Stimulated activated CD8-positive, alpha-beta memory T cell treated with anti-CD3 and anti-CD28 coated beads, Interleukin-4, amount 100 ng/mL, for 24 hours (primary cell): Measurements from ENCODE around the gene QDPR.
"Not testable (repeated sequence)": the region's sequence is repeated elsewhere in the genome, so short reads cannot be mapped to it uniquely, and the experiment has no call there.

Experiments
- DNase-seq: peaks from one replicate; pipeline ENCODE4 v3.0.0-alpha.2; 2020; ENCODE audit warnings: low read depth

Gene QDPR

GRCh38 chr4:17490575-17491059 lies 21.3 kb downstream of the QDPR start:
- no peak for DNase-seq

DNA sequence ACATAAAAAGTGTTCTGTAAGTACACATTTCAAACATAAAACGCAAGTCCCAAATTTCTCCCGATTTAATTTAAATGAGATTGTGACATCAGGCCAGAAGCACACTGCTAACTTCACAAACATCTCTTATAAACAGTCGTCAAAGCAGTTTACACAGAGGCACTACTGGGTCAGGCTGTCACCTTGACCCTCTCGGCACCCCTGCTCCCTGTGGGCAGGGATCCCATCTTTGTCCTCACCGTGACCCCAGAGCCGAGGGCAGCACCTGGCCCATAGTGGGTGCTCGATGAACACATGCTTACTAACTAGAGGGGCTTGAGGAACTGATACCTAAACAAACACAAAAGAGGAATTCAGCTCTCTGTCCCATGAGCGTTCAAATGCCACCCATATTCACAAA lies 22.2 kb downstream of the QDPR start:
- DNase-seq = no peak

- DNase-seq = no peak
These were observed 22.8 kb downstream of the QDPR start for GRCh38 chr4:17489123-17489522.

- DNase-seq = no peak
These were observed 29.2 kb downstream of the QDPR start for GRCh38 chr4:17482716-17483115.

- DNase-seq = no peak
These were observed 30.9 kb downstream of the QDPR start for GRCh38 chr4:17480955-17481354.

DNA sequence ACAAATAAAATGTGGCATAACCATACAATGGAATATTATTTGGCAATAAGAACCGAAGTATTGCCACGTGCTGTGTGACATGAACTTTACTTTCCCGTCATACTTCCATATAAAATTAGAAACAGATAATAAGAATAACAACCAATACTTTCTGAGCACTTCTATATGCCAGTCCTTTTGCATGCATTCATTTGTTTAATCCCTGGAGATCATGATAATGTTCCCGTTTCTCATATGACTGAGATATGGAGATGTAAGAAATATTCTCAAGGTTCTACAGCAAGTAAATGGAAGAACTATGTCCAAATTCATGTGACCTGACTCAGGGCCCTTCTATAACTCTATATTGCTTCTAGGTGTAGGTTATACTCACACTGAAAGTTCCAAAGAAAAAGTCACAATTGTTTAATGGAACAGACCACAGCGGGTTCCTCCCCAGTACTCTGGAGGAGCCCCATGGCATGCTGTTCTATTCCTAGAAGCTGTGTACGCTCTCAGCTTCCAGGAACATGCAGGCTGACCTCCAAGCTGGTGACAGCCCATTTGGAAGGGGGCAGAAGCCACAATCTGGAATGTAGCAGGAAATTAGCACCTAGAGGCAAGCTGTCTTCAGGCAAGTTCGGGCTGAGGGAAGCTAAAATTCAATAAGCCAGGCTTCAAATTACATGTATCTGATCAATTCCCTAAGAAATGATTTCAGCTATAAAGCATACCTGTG lies 31.5 kb downstream of the QDPR start:
- DNase-seq = no peak

GRCh38 chr4:17477774-17478472 lies 34.0 kb downstream of the QDPR start:
- no peak for DNase-seq

GRCh38 chr4:17476853-17477252 lies 35.0 kb downstream of the QDPR start:
- no peak for DNase-seq

DNA sequence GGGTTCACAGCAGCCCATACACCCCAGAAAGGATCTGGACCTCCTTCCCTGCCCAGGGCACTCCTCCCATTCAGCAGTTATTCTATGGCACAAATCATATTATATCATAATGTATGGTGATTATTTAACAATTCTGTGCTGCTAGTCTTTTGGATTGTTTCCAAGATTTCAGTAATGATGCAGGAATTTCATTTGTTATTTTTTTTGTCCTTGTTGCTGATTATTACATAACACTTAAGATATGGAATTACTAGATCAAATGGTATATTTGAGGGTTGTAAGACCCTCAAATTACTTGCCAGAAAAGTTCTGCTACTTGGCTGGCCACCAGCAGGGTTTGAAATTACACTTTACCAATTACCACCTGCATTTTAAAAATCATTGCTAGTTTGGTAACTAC lies 36.4 kb downstream of the QDPR start:
- no peak for DNase-seq

- no peak for DNase-seq
These were observed 41.8 kb downstream of the QDPR start for GRCh38 chr4:17469931-17470674.

DNA sequence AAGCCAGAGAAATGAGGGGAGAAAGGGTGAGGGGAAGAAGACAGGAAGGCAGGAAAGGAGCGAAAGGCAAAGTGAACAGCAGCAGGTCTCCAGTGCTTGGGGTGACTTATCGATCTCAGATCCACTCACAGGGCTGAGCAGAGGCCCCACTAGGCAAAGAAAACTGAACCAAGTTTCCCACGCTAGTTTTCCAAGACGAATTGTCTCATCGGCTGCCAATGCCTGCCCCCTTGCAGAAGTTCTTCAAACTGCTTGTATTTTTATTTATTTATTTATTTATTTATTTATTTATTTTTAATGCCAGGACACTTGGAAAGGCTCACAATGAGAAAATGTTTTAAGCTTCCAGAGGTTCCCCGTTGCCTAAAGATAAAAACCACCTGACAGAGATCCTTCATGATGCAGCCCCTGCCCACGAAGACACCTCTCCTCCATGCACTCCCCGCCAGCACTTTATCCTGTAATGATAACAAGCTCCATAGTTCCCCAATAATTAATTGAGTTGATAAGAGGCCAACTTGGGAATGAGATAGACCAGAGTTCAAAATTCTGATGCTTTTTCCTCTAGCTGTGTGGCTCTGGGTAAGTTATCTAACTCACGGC lies 43.2 kb downstream of the QDPR start:
- no peak for DNase-seq

- no peak for DNase-seq
These were observed 48.3 kb downstream of the QDPR start for GRCh38 chr4:17463606-17464005.

DNA sequence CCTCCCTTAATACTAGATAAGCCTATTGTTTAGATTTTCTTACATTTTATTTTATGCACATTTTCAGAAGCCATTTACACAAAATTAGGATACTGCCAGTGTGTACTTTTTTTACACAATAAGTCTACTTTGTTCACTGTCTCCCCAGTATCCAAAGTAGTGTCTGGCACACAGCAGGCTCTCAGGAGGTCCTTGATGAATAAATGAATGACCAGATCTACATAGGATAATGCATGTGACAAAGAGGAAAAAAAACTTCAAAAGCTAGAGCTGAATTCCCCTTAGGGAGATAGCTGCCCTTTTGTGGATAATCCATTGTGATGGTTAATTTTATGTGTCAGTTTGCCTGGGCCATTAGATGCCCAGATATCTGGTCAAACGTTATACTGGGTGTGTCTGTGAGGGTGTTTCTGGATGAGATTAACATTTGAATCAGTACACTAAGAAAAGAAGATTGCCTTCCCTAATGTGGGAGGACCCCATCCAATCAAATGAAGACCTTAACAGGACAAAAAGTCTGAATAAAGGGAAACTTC lies 61.6 kb downstream of the QDPR start:
- no peak for DNase-seq

DNA sequence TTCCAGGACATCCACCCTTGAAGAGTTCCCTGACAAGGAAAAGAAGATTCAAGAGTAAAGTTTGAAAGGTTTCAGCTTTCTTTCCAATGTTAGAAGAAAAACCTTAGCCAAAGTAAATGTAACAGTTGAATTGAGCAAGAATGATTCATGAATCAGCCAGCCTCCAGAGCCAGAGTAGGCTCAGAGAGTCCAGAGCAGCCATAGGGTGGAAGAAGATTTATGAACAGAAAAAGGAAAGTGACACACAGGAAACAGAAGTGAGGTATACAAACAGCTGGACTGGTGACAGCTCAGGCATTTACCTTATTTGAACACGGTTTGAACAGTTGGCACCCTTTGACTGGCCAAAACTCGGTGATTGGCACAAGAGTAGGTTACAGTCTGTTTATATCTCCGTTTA lies 63.2 kb downstream of the QDPR start:
- DNase-seq = no peak

DNA sequence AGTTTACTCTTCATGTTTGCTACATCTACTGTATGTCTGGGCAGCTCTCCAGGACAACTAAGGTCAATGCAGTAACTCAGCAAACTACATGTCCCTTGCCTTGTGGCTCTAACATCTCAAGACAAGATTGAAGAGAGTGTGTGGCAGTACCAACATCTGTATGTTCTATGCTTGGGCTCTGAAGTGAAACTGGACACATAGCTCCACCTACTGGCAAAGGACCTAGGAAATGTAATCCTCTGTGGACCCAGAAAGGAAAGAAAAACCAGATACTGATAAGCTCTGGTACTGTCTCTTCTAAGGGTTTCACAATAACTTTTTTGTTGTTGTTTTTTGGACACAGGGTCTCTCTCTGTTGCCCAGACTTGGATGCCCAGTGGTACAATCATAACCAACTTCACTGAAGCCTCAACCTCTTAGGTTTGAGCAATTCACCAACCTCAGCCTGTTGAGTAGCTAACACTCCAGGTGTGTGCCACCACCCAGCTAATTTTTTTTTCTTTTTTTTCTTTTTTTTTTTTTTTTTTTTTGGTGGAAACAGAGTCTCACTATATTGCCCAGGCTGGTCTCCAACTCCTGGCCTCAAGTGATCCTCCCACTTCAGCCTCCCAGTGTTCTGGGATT lies 64.1 kb downstream of the QDPR start:
- DNase-seq = peak; percentile 6

DNA sequence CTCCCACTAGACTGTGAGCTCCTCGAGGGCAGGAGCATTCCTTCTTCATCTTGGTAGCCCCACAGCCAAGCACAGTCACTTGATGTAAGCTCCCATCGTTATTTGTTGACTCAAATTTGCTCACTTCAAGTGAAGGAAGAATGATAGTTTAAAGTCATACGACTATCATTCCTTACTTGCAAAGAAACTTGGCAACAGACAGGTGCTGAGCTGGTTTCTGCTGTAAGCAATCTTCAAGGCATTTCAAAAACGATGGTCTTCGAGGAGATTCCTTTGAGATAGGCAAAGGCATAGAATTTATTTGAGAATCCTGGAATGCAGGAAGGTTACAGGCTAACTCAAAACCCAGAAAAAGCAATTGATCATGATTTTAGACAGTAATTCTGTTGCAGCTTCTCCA lies 64.8 kb downstream of the QDPR start:
- DNase-seq = no peak

- not testable (repeated sequence) for DNase-seq
These were observed 69.4 kb downstream of the QDPR start for GRCh38 chr4:17442477-17442876.

GRCh38 chr4:17437396-17437795 lies 74.5 kb downstream of the QDPR start:
- no peak for DNase-seq

GRCh38 chr4:17436750-17437090 lies 75.2 kb downstream of the QDPR start:
- DNase-seq = no peak
